ENCODE measurements around the gene NR5A1.

The NR5A1 gene

DNA sequence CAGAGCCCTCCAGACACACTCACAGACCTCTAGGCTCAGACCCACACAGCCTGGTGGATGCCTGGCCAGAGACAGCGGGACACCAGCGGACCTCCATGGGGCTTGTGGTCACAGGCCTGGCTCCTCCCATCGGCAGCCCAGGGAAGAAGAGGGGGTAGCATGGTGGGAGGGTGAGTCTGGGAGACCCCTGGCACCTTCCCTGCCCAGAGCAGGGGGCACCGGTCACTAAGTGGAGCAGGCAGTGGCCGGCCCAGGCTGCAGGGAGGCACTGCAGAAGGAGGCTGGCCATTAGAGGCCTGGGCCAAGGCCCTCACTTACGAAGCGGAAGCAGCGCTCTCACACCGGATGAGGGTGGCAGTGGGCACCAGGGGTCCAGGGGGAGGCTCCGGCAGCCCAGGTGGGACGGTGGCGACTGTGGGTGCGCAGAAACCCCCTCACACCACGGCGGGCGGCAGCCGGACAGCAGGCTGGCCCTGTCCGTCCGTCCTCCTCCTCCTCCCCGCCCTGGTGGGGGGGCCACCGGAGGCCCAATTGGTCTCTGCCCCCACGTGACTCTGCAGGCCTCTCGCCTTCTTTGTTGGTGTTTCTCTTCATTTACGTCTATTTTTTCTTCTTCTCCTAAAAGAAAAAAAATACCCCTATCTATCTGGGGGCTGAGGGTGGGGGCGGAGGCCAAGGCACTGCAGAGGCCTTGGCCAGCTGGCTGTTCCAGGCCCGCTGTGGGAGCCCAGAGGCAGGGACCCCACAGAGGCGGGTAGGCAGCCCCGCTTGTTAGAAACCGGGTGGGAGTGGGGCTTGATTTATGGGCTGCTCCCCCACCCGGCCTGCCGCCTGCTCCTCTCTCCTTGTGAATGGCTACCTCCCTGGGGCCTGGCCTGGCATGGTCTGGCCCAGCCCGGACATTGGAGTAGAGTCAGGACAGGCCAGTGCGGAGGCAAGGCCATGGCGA lies at the start of gene NR5A1:
Gene NR5A1, minus strand, starts transcription at position 469 of the 949 bp plus-strand sequence. CDS start 4,004 bp downstream, outside the sequence.
- TF ChIP-seq POLR2A (IDR thresholded peaks at IDR 0.05; ENCODE audit: low read length) (no peak), GATA1 (IDR thresholded peaks at IDR 0.05; ENCODE audit: low read depth, low read length) (no peak)
- DNase-seq = no peak

DNA sequence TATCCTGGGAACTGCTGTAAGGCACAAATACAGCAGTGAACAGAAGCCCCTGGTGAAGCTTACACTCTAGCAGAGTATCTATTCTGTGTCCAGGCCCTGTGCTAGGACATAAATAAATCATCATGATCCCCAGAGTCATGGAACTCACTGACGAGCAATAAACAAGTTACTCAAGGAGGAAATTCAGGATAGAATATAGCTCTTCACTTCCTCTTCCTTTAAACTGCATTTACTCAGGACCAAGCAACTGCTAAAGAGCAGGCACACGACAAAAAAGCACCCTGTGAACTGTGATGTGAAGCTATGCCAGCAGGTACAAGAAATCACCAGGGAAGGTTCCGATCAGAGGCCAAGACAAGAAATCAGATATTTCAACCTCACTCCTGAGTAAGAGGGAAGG lies 47.8 kb upstream of the NR5A1 start:
- no peak for DNase-seq
- no peak for TF ChIP-seq POLR2A (IDR thresholded peaks at IDR 0.05; ENCODE audit: low read length)
- TF ChIP-seq GATA1 (IDR thresholded peaks at IDR 0.05; ENCODE audit: low read depth, low read length) = no peak

GRCh38 chr9:124553738-124554137 lies 46.5 kb upstream of the NR5A1 start:
- no peak for DNase-seq
- TF ChIP-seq GATA1 (IDR thresholded peaks at IDR 0.05; ENCODE audit: low read depth, low read length) (no peak), POLR2A (IDR thresholded peaks at IDR 0.05; ENCODE audit: low read length) (no peak)

GRCh38 chr9:124552273-124552605 lies 45.0 kb upstream of the NR5A1 start:
- no peak for DNase-seq
- TF ChIP-seq POLR2A (IDR thresholded peaks at IDR 0.05; ENCODE audit: low read length) = no peak
- no peak for TF ChIP-seq GATA1 (IDR thresholded peaks at IDR 0.05; ENCODE audit: low read depth, low read length)

- peak; percentile 47 to 57 for DNase-seq
- TF ChIP-seq GATA1 (IDR thresholded peaks at IDR 0.05; ENCODE audit: low read depth, low read length) (no peak), POLR2A (IDR thresholded peaks at IDR 0.05; ENCODE audit: low read length) (no peak)
These were observed 44.5 kb upstream of the NR5A1 start for GRCh38 chr9:124551472-124552272.

DNA sequence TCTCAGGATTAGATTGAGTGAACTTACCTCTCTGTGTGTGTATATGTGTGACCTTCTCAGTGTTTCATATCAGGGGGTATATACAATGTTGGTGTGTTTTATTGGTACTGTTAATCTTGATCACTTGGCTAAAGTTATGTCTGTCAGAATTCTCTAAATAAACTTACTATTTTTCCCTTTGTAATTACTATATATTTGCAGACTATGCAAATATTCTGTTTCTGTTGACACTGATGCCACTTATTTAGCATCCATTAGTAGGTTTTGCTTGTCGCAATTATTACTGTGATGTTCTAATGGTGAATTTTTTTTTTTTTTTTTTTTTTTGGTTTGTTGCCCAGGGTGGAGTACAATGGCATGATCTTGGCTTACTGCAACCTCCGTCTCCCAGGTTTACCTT lies 42.9 kb upstream of the NR5A1 start:
- no peak for DNase-seq
- no peak for TF ChIP-seq POLR2A (IDR thresholded peaks at IDR 0.05; ENCODE audit: low read length)
- no peak for TF ChIP-seq GATA1 (IDR thresholded peaks at IDR 0.05; ENCODE audit: low read depth, low read length)

DNA sequence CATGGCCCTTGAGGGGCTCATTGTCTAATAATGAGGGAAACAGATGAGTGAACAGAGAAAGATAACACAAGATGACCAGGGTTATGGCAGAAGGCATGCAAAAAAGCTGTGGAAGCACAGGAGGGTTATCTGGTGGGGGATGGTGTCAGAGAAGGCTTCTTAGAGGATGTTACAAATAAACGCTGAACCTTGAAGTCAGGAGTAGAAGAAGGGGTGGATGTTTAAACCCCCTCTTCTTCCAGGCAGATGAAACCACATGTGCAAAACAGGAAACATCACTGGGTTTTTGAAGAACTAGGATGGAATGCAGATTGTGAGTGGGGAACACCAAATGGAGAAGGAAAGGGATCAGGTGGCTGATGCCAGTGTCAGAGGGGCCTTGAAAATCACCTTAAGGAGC lies 41.8 kb upstream of the NR5A1 start:
- TF ChIP-seq POLR2A (IDR thresholded peaks at IDR 0.05; ENCODE audit: low read length) = no peak
- TF ChIP-seq GATA1 (IDR thresholded peaks at IDR 0.05; ENCODE audit: low read depth, low read length) = no peak
- DNase-seq = no peak

DNA sequence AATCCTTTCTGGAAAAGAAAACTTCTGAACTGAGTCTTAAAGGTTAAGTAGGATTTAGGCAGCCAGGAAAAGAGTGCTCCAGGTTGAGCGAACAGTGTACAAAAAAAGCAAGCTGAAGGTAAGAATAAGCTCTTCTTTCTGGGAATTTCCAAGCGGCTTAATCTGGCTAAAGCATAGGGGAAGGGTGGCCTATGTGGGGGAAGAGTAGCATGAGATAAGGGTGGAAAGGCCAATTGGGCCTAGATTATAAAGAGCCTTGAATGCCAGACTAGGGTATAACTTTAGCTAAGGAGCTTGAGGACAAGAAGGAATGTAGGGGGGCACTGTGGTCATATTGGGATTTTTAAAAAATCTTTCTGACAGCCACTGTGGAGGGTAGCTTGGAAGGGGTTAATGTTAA lies 37.3 kb upstream of the NR5A1 start:
- TF ChIP-seq POLR2A (IDR thresholded peaks at IDR 0.05; ENCODE audit: low read length) = no peak
- TF ChIP-seq GATA1 (IDR thresholded peaks at IDR 0.05; ENCODE audit: low read depth, low read length) = no peak
- DNase-seq = peak in 1 of 2 experiments; percentile 13

GRCh38 chr9:124541824-124542223 lies 34.6 kb upstream of the NR5A1 start:
- no peak for TF ChIP-seq GATA1 (IDR thresholded peaks at IDR 0.05; ENCODE audit: low read depth, low read length)
- TF ChIP-seq POLR2A (IDR thresholded peaks at IDR 0.05; ENCODE audit: low read length) = no peak
- no peak for DNase-seq

GRCh38 chr9:124537926-124538325 lies 30.7 kb upstream of the NR5A1 start:
- TF ChIP-seq GATA1 (IDR thresholded peaks at IDR 0.05; ENCODE audit: low read depth, low read length) (no peak), POLR2A (IDR thresholded peaks at IDR 0.05; ENCODE audit: low read length) (no peak)
- DNase-seq = peak; percentile 80 to 86

GRCh38 chr9:124535846-124536245 lies 28.6 kb upstream of the NR5A1 start:
- DNase-seq = no peak
- no peak for TF ChIP-seq GATA1 (IDR thresholded peaks at IDR 0.05; ENCODE audit: low read depth, low read length)
- no peak for TF ChIP-seq POLR2A (IDR thresholded peaks at IDR 0.05; ENCODE audit: low read length)

GRCh38 chr9:124532897-124533296 lies 25.7 kb upstream of the NR5A1 start:
- TF ChIP-seq POLR2A (IDR thresholded peaks at IDR 0.05; ENCODE audit: low read length) = no peak
- TF ChIP-seq GATA1 (IDR thresholded peaks at IDR 0.05; ENCODE audit: low read depth, low read length) = no peak
- DNase-seq = no peak

GRCh38 chr9:124531115-124531514 lies 23.9 kb upstream of the NR5A1 start:
- no peak for TF ChIP-seq GATA1 (IDR thresholded peaks at IDR 0.05; ENCODE audit: low read depth, low read length)
- no peak for DNase-seq

GRCh38 chr9:124530246-124530645 lies 23.0 kb upstream of the NR5A1 start:
- DNase-seq = no peak
- TF ChIP-seq GATA1 (IDR thresholded peaks at IDR 0.05; ENCODE audit: low read depth, low read length) (no peak), POLR2A (IDR thresholded peaks at IDR 0.05; ENCODE audit: low read length) (no peak)

Measured in erythroblast (primary cell).